HepG2 (cell line): Measurements from ENCODE around the gene C1QTNF5. TPM values are rescaled to one million over a fixed set of nuclear protein-coding genes. Genes with fewer than 3 reads are reported as not detected.

Experiments used
- ATAC-seq: fragments of 200-7000 bp; cut with Tn5 transposase; 3 replicates; pipeline ENCODE4 v1.9.1; 2020; ENCODE audit warnings: mild to moderate bottlenecking, moderate library complexity
- BruUV-seq: library from RNA; stranded (reverse); fragments of 400-500 nt; replicated peaks from 2 replicates; lab custom pipeline; 2021; lab: Mats Ljungman, UMichigan
- CTCF ChIA-PET: fragments of 300-600 bp; formaldehyde crosslinking; extraction: SDS; loops from one replicate; lab custom pipeline; 2021; ENCODE audit warnings: low total read pairs, inconsistent platforms, low intra/inter-chr PET ratio; lab: Yijun Ruan, JAX
- POLR2A ChIA-PET: fragments of 350-600 bp; sonication (Branson Sonifier 250); formaldehyde crosslinking; loops from one replicate; lab custom pipeline; 2020; ENCODE audit warnings: antibody characterized with exemption, inconsistent platforms; lab: Yijun Ruan, JAX
- DNase-seq: peaks from one replicate; pipeline ENCODE4 v3.0.0-alpha.2; 2015; ENCODE audit warnings: low spot score
- FAIRE-seq: peaks from 3 replicates; lab custom pipeline; 2011; peaks lifted over from hg19 to GRCh38; lab: Jason Lieb, UNC
- H2AFZ ChIP-seq: one replicate; pipeline ENCODE4 v1.6.1; 2011; ENCODE audit warnings: low read length, inconsistent platforms
- H3K27ac ChIP-seq: fragments of 300-600 bp; 3 replicates; pipeline ENCODE4 v1.8.0; 2011; ENCODE audit warnings: mixed run types, mild to moderate bottlenecking, mixed read lengths, low read length, inconsistent platforms; ENCODE audit not compliant: insufficient read depth; ENCODE audit errors: extremely low read length
- H3K27me3 ChIP-seq, 2 experiments: fragments of 200-600 bp in 1 of 2; 2 replicates in 1 of 2; 3 replicates in 1 of 2; pipeline versions ENCODE4 v1.6.0 to v1.8.0; 2011; ENCODE audit warnings: low read length in 2 of 2, mild to moderate bottlenecking in 2 of 2, moderate library complexity in 2 of 2, inconsistent platforms in 1 of 2; ENCODE audit not compliant: insufficient read depth in 2 of 2, control insufficient read depth in 1 of 2
- H3K36me3 ChIP-seq, 2 experiments: fragments of 200-600 bp in 1 of 2; replicated peaks in 1 of 2; 2 replicates in 1 of 2; 3 replicates in 1 of 2; pipeline versions ENCODE4 v1.5.1 to v1.8.0; 2011; ENCODE audit warnings: low read length in 2 of 2, inconsistent platforms in 1 of 2; ENCODE audit not compliant: insufficient read depth in 2 of 2, control insufficient read depth in 1 of 2
- H3K4me1 ChIP-seq: 2 replicates; pipeline ENCODE4 v1.5.1; 2012; ENCODE audit warnings: low read length, inconsistent platforms; ENCODE audit not compliant: insufficient read depth
- H3K4me2 ChIP-seq: 2 replicates; pipeline ENCODE4 v1.6.0; 2011; ENCODE audit warnings: low read depth, low read length, inconsistent platforms
- H3K4me3 ChIP-seq, 3 experiments: fragments of 200-600 bp in 1 of 3; sonication (generic), shearing (Covaris generic) in 1 of 3; replicated peaks in 1 of 3; 2 replicates each; pipeline ENCODE4 v1.5.1; 2011 to 2016; ENCODE audit warnings: low read length in 3 of 3, inconsistent platforms in 2 of 3, low read depth in 2 of 3, mild to moderate bottlenecking in 2 of 3, control low read depth in 1 of 3, mixed read lengths in 1 of 3; ENCODE audit not compliant: insufficient read depth in 1 of 3
- H3K79me2 ChIP-seq: one replicate; pipeline ENCODE4 v1.6.1; 2011; ENCODE audit warnings: low read length, inconsistent platforms; ENCODE audit not compliant: insufficient read depth
- H3K9ac ChIP-seq: 2 replicates; pipeline ENCODE4 v1.6.0; 2011; ENCODE audit warnings: mild to moderate bottlenecking, low read depth, low read length, inconsistent platforms; ENCODE audit not compliant: insufficient read depth
- H3K9me3 ChIP-seq: 2 replicates; pipeline ENCODE4 v1.5.1; 2012; ENCODE audit warnings: mild to moderate bottlenecking, low read length
- H4K20me1 ChIP-seq: 2 replicates; pipeline ENCODE4 v1.6.0; 2011; ENCODE audit warnings: inconsistent platforms, mild to moderate bottlenecking, low read length, moderate library complexity; ENCODE audit not compliant: insufficient read depth
- AGO2 ChIP-seq: fragments of 200-400 bp; formaldehyde crosslinking; optimal IDR thresholded peaks from 2 replicates; pipeline ENCODE3; 2017; ENCODE audit warnings: mild to moderate bottlenecking, low read depth, low read length, moderate library complexity
- MEIS2 ChIP-seq: sonication (generic); formaldehyde crosslinking; IDR thresholded peaks from 2 replicates; pipeline ENCODE4 v1.9.0; 2021; ENCODE audit warnings: mild to moderate bottlenecking, missing genetic modification reagents
- POLR2A ChIP-seq, 2 experiments: IDR thresholded peaks; 2 replicates each; pipeline ENCODE4 v1.6.1; 2011; ENCODE audit warnings: low read depth in 2 of 2, low read length in 2 of 2, mild to moderate bottlenecking in 1 of 2, moderate library complexity in 1 of 2; ENCODE audit not compliant: insufficient read depth in 1 of 2
- RBFOX2 ChIP-seq: fragments of 200-400 bp; formaldehyde crosslinking; IDR thresholded peaks from 2 replicates; pipeline ENCODE4 v1.6.1; 2017; ENCODE audit warnings: low read depth, mild to moderate bottlenecking, low read length
- ZNF317 ChIP-seq: sonication (generic); formaldehyde crosslinking; IDR thresholded peaks from 2 replicates; pipeline ENCODE4 v1.5.0; 2020; ENCODE audit warnings: mild to moderate bottlenecking, missing genetic modification reagents
- ZNF687 ChIP-seq: sonication (generic); formaldehyde crosslinking; IDR thresholded peaks from 2 replicates; pipeline ENCODE4 v1.5.1; 2020; ENCODE audit warnings: mild to moderate bottlenecking, missing genetic modification reagents, moderate library complexity
- WGBS: methylation state at CpG from one replicate; pipeline ENCODE4 v1.1.6; 2017; ENCODE audit warnings: low lambda C conversion rate; 5-methylcytosine and 5-hydroxymethylcytosine counted together
- in situ Hi-C: cut with HindIII; loops from 2 replicates; pipeline ENCODE4 v1.10.0; 2017; ENCODE audit warnings: low pct_unique_long_range_greater_than_20kb; ENCODE audit not compliant: extremely low pct_ligation_motif_present
- intact Hi-C: fragments of 100-400 bp; cut with micrococcal nuclease; formaldehyde crosslinking; loops from one replicate; pipeline ENCODE4 v1.10.0; 2022; ENCODE audit not compliant: unreplicated experiment
- polyA plus RNA-seq, 8 experiments: library from polyadenylated mRNA; depleted of rRNA in 3 of 8; stranded (reverse) in 7 of 8; unstranded in 1 of 8; fragments of >200 nt; fragmentation: Illumina TruSeq in 4 of 8; extraction: Trizol in 4 of 8; gene quantifications; 2 replicates each; pipeline versions ENCODE4 v1.2.1 to v1.2.3, GENCODE V29; 2011 to 2016; ENCODE audit warnings: low read depth in 4 of 8, missing spikeins in 1 of 8, mixed read lengths in 1 of 8; ENCODE audit not compliant: insufficient read depth in 1 of 8
- total RNA-seq, 5 experiments: library from RNA; depleted of rRNA; stranded (reverse); fragments of >200 nt; fragmentation: Illumina TruSeq; extraction: Trizol; gene quantifications; 2 replicates each; pipeline ENCODE4 v1.2.3, GENCODE V29; 2016; ENCODE audit warnings: low read depth in 1 of 5

C1QTNF5 gene
- total and polyA plus RNA-seq, 2 of the 13 experiments (the other 11 are each of a cell fraction or from before 2014, with no cell fraction given) = 0.86 to 1.2 TPM

- no peak overlapping the region for H3K27ac ChIP-seq
- H3K9me3 ChIP-seq = no peaks in the 10 kb centered on the region
- ChIA-PET CTCF (no interaction called here), POLR2A (interaction anchor here (0.9 to 1.0 kb wide), 2 partner anchors 17 to 32 kb away, joined by 3 to 4 read pairs; no protein-coding TSS in a partner anchor)
- peak; percentile 15; the same call in 1 of the 2 replicates for TF ChIP-seq RBFOX2
- 0 out of 4 replicates have a peak, but pooled peaks of 1 of the 2 experiments have one; percentile 16 for TF ChIP-seq POLR2A (IDR thresholded peaks at IDR 0.05; ENCODE audit: insufficient read depth in 1 of 2, low read depth in 2 of 2, low read length in 2 of 2)
- TF ChIP-seq MEIS2 (CRISPR knock-in tag) = no peak
- TF ChIP-seq ZNF317 (CRISPR knock-in tag) = peak; percentile 96
- no peak for TF ChIP-seq ZNF687 (CRISPR knock-in tag)
- peak; percentile 34 for TF ChIP-seq AGO2
- H4K20me1 ChIP-seq = peaks cover 4% of the 10 kb centered on the region; the same call in 1 of the 2 replicates
- H3K27me3 ChIP-seq = peaks cover 0 to 3% of the 10 kb centered on the region in 2 experiments; a peak in 3 of 5 replicates
- peaks cover 8 to 14% of the 10 kb centered on the region in 2 experiments; a peak in 4 of 5 replicates for H3K36me3 ChIP-seq
- H3K9ac ChIP-seq = peak overlapping the region; percentile 86
- DNase-seq = no peak
- FAIRE-seq = no peak
- peak overlapping the region; percentile 89 for H3K4me2 ChIP-seq
- intact Hi-C loops = loop anchor here (2.0 kb wide), 1 partner anchor 17 kb away; no protein-coding TSS in a partner anchor
- in situ Hi-C loops = loop anchor here (5.0 to 10.0 kb wide), 2 partner anchors 36 to 139 kb away; no protein-coding TSS in a partner anchor
- H3K4me3 ChIP-seq = peak overlapping the region; percentile 78 to 94 (median 87)
- ATAC-seq = no peak
- 96% methylated on average over 24 of the region's 30 CpGs for WGBS
- H3K79me2 ChIP-seq = peaks cover 24% of the 10 kb centered on the region
- no peak overlapping the region for H2AFZ ChIP-seq
- H3K4me1 ChIP-seq = peaks cover 57% of the 10 kb centered on the region
- no TSS peak for BruUV-seq
Measured at GRCh38 chr11:119335655-119336543, 4.8 kb downstream of the C1QTNF5 start.
